K562 (cell line): ENCODE results near the gene LPIN1. TPM values are rescaled to one million over a fixed set of nuclear protein-coding genes. Genes with fewer than 3 reads are reported as not detected.

Experiments used
- ZBTB40 ChIP-seq, 2 experiments: fragments of 450-650 bp in 1 of 2; sonication (generic) in 1 of 2; formaldehyde crosslinking in 1 of 2; IDR thresholded peaks; 2 replicates each; pipeline versions ENCODE4 v1.7.1 to v1.9.0; 2016 to 2022; ENCODE audit warnings: inconsistent platforms in 1 of 2, mild to moderate bottlenecking in 1 of 2, missing genetic modification reagents in 1 of 2
- polyA plus RNA-seq, 8 experiments: library from polyadenylated mRNA; depleted of rRNA in 4 of 8; stranded (reverse) in 5 of 8; unstranded in 3 of 8; fragments of >200 nt; fragmentation: Nextera tagmentation in 2 of 8; fragmentation: Illumina TruSeq in 1 of 8; extraction: Ambion mirVana in 2 of 8; extraction: Trizol in 1 of 8; gene quantifications; 2 replicates each; pipeline versions ENCODE4 v1.2.1 to v1.2.3, GENCODE V29; 2011 to 2014; ENCODE audit warnings: inconsistent platforms in 1 of 8, missing spikeins in 1 of 8
- total RNA-seq, 7 experiments: library from RNA; depleted of rRNA in 6 of 7; stranded (reverse); fragments of >200 nt in 6 of 7; fragmentation: Illumina TruSeq in 2 of 7; extraction: Trizol in 2 of 7; gene quantifications; 2 replicates each; pipeline versions ENCODE4 v1.2.1 to v1.2.3, GENCODE V29; 2011 to 2021; ENCODE audit warnings: low replicate concordance in 1 of 7

LPIN1 gene
- total and polyA plus RNA-seq, 9 of the 15 experiments (the other 6 are each of a cell fraction or from before 2014, with no cell fraction given): 9.2 to 84.0 (median 27.8) TPM

DNA sequence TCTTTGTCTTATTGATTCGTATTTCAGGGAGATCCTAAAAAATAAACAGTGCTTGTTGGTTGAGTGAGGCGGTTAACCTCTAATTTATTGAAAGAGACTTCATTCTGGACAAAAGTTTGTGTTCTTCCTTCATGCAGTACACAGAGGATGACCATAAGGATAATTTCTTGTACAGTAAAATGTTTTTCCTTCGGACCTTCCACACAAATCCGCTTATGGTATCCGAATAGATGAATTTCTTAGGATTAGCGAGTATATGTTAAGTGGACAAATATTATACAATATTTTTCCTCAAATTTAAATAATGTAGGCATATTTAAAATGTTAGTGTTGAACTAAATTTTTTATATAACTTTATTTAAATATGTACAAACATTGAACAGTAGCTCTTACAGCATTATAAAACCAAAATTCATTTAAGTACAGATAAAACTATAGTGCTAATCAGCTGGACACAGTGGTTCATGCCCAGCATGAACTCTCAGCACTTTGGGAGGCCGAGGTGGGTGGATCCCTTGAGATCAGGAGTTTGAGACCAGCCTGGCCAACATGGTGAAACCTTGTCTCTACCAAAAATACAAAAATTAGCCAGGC is 84.4 kb downstream of the LPIN1 start (continued):
- peak; percentile 78 for TF ChIP-seq ZBTB40 (IDR thresholded peaks at IDR 0.05)
- no peak for TF ChIP-seq ZBTB40 (CRISPR knock-in tag; IDR thresholded peaks at IDR 0.05)
- TF ChIP-seq, all 486 proteins: peak for 12
